B cell (primary cell): ENCODE results near the gene FCGBP.

Experiments used
- CTCF ChIP-seq: fragments of 200-600 bp; IDR thresholded peaks from one replicate; pipeline ENCODE4 v1.8.0; 2022; ENCODE audit warnings: antibody characterized with exemption, mild to moderate bottlenecking
- EZH2 ChIP-seq: IDR thresholded peaks from 2 replicates; pipeline ENCODE4 v1.6.1; 2012; ENCODE audit warnings: borderline replicate concordance, low read depth, mild to moderate bottlenecking, moderate library complexity, low read length; ENCODE audit not compliant: insufficient read depth, poor library complexity, severe bottlenecking

- TF ChIP-seq CTCF: no peak
- no peak for TF ChIP-seq EZH2
Observed at GRCh38 chr19:39974377-39975155, 40.1 kb upstream of the FCGBP start.
